NCI-H1436 treated with DMSO at 0.1 percent for 48 hours (cell line): ENCODE measurements around the gene ANKS1A.
"Not testable (repeated sequence)": the region's sequence is repeated elsewhere in the genome, so short reads cannot be mapped to it uniquely, and the experiment has no call there.

Source experiments
- DNase-seq: peaks from one replicate; lab custom pipeline; 2025; lab: John Stamatoyannopoulos, UW

The ANKS1A gene

DNA sequence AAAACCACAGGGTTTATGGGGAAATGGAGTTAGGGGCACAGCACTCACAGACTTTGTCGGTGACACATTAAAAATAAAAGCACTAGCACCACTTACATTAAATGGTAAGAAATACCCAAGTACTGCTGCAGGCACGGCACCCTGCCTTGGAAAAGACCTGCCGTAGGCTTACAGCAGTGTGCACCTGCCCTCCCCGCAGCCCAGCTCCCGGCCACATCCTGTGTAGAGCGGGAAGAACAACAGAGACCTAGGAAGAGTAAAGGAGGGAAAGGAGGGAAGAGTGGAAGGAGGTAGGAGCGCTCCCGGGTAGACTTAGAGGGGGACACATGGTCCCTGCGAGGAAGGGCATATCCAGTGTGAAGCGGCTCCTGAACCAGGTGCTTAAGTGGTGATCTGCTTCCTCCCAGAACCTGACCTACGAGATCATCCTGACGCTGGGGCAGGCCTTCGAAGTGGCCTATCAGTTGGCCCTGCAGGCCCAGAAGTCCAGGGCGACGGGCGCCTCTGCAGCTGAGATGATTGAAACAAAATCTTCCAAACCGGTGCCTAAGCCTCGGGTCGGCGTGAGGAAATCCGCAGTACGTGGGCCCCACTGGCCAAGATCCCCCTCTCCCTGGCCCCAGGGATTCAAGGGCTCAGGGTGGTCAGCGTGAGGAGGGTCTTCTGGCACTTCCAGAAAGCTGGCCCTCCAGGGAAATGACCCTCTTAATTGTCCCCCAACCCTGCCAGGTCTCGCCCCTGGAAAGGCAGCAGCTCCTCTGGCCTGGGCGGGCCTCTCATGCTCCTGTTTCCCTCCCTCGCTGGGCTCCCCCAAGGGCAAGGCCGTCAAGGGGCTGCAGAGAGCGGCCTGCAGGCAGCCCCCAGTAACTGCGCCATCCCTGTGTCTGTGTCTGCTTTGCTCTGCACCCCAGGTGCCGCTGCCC is 196.6 kb downstream of the ANKS1A start:
- DNase-seq: no peak

DNA sequence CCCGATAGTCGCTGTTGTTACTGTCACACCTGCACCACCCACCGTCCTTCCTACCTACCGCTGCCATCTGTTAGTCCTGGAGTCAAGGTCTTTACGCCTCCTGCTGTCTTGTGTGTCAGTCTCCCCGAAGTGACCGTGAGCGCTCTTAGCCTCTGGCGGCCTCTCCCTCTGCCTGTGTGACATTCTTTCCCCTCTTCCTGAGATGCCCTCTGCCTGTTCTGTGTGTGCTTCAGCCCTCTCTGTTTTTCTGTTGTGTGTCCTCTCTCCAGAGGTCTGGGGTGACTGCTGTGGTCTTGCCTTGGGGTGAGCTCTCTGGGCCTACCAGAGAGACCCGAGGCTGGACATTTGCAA is 197.2 kb downstream of the ANKS1A start:
- DNase-seq: no peak

DNA sequence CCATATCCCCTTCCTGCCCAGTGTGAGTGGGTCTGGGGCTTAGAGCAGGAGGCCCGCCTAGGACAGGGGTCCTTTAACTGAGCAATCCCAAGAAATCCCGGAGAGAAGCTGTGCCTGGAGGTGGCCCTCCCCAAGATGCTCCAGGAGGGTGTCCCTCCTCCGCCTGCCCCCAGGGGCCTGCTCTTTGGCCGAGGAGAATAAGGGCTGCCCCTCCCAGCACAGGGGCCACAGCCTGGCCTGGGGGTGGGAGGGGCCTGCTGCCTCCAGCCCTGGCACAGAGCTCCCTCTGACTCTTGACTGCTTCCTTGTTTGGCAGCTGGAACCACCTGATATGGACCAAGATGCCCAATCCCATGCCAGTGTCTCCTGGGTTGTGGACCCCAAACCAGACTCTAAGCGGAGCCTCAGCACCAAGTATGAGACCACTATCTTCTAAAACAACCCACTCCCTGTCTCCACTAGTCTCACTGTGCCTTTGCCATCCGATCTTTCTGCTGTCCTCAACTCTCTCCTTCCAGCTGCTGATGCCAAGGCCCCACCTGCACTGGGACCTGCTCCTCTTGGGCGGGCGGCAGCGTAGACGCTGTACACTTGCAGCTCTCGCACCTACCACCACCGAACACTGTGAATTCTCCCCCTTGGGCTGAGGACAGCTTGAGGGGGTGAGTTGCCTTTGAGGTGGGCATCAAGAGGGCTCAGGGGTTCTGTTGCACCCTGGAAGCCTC is 197.7 kb downstream of the ANKS1A start:
- DNase-seq: no peak

DNA sequence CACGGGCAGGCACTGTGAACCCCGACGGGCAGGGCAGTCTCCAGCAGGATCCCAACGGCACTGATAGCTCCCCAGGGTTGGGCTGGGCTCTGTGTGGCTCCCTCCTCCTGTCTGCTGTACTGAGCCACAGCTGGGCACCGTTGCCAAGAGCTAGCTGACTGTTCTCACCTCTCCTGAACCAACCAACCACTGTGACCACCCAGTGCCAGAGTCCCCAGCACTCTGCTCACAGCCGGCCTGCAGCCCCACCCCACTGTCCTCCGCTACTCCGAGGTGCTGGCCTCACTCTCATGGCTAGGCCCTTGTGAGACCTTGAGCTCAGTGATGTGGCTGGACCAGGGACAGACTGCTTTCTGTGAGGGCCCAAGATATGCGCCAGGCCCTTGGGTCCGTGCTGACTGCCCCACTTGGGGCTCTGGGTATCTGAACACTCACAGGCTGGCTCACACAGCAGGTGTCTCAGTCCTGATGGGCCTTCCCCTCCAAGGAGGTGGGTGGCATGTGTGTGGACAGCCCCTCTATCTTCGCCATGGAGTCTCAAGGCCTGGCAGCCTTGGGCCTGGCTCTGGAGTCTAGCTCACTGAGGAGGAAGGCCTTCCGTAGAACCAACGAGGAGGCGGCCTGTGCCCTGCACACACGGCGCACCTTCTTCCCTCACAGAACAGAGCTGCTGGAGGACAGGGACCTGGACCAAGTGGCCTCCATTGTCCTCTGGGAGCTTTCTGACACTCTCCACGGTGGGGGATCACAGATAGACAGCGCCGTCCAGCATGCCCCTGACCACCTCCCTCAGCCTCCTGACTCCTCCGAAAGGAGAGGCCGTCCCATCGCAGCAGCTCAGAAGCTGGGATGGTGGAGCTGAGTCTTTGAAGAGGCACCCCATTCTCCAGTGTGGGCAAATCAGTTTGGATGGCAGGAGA is 198.6 kb downstream of the ANKS1A start:
- DNase-seq: no peak

DNA sequence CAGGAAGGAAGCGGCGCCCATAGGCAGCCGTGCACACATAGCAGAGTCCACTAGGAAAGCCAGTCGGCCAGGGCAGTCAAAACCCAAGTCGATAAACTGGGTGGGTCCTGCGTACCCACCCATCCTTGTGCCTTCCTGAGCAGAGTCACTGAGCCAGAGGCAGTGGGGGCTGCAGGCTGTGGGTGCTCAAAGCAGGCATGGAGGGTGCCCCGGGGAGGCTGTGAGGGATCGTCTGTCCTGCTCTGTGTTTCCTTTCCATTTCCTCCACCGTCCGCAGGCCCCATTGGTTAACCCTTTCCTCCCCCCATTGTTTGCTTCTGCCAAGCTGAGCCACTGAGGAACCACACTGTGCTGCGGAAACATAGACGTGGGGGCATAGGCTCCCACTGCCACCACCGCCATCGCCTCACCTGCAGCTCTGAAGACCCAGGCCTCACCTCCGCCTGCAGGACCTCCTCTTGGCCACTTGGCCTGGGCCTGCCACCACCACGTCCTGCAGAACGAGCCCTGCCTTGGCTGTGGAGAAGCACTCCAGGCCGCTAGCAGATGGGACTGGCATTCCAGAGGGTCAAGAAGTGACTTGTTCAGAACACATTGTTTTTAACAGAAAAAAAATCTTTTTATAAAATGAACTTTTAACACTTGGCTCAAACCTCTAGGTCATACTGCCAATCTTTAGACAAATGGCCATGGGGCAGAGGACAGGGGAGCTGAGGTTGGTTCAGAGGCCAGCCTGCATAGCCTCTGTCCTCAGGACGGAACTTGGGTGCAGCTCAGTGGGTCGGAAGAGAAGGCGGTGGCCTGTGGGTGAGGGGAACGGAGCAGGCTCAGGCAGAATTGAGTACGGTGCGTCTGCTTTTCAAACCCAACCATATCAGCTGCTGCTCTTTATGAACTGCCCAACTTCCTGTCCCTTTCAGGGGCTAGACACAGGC is 199.5 kb downstream of the ANKS1A start:
- DNase-seq: no peak

DNA sequence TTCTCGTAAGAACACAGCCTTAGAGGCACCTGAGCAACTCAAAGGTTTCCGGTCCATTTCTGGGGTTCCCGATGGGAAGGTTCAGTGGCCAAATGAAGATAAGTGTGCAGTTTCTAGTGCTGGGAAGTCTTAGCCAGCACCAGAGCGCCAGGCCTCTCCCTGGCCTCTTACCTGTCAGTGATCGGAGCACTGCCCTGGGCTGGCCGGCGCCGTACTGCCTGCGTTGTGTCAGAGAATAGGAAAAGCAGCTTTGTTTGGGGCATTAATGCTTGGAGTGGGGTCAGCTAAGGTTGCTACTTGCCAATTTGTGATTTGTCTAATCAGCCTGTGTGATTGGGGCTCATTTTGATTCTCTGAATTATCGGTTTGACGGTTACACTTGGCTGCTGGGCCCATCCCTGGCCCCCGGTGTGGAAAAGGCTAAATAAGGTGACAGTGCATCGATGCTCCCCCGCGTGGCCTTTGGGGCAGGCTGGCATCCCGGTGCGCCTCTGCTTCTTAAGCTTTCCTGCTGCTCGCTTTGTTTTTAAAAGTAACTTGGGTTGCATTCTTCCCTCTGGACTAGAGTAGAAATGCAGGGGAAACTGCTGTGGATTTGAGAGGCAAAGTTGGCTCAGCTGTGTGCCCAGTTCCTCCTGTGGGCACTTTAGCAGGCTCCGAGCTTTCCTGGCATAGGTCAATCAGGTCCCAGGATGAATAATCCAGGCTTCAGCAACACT is 200.3 kb downstream of the ANKS1A start:
- no peak for DNase-seq

DNA sequence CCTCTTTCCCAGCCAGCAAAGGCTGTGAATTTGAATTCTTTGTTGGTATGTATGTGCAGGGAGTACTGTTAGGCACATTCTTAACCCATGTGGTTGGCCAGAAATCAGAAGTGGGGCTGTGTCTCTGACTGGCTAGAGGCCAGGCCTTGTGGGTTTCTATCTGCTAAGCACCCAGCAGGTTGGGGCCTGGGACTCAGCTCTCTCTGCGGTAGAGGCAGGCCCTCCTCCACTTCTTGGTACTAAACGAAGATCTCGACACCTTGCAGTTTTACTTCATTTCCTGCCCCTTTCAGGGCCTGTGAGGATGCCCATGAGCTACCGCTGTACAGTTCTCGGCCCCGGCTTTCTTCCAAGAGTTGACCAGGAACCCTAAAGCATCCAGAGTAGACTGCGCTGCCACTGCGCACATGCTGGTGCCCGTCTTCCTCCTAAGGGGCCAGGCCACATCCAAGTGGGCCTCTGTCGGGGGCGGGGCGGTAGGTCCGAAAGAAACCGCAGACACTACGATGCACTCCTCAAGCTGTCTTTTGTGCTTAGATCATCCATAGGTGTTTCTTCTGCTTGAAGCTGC is 201.0 kb downstream of the ANKS1A start:
- no peak for DNase-seq

DNA sequence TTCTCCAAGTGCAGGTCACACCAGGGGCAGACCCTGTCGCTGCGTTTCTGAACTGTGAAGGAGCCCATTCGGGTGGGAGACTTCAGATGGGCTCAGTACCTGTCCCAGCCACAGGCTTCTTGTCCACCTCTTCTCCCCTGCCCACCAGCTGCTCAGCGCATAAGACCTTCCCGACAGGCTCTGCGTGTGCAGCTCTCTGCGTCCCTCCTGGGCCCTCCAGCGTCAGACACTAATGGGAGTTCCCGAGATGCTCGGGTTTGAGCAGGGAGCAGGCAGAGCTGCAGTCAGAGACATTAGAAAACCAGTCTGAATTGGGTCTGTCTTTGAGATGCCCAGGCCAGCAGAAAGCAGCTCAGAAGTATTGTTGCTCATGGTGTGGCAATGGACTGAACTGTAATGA is 201.7 kb downstream of the ANKS1A start:
- no peak for DNase-seq

DNA sequence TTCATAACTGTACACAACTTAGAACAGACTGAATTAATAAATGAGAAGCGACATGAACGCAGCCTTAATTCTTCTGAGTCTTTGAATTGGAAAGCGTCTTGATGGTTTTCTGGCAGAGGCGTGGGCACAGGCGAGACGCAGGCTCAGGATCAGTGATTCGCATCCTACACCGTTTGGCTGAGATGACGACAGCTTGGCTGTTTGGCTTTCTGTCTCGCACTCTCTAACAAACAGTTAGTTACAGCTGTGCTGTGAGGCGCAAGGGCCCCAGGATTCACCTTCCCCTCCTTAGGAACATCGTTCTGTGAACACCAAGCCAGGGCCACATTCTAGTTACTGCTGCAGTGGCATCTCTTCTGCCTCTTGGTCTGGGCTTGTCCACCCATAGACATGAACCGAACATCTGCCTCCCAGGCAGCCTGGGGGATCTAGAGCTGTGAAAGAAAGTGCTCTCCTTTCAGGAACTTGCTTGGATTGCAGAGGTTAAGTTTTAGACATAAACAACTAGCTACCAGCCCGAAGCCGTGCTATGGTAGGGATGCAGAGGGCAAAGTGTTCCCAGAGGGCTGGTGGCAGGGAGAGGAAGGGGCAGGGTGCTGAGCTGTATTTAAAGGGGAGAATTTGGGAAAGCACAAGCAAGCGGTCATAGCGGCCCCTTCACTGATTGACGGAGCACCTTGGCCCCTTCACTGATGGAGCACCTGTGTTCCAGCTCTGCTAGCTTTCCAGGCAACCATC is 202.5 kb downstream of the ANKS1A start:
- DNase-seq: no peak

DNA sequence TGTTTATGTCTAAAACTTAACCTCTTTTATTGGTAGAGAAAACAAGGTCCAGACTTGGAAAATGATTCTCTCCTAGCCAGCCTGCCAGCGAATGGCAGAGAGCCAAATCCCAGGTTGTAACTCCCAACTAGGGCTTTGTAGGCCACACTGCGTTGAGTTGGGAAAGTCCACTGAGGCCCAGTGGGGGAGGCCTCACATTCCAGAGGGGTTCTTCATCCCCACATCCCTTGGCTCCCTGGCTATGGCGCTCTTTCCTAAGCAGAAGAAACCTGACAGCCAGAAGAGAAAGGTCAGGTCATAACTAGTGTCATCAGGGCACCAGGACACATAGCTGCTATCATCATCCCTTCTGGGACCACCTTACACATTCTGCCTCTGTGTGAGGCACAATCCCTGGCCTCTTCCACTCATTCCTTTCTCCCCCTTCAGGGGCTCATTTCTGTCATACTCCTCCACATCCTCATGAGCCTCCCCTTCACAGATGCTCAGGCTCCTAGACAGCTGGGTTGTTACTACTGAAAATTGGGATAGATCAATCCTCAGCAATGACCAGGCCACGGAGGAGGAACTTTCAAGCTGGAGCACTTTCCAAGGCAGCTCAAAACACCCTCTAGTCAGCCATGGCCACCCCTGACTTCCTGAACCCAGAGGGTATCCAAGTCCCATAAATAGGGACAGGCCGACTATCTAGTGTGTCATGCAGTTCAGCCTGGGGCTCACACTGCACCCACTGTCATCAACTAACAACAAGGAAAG is 203.5 kb downstream of the ANKS1A start:
- DNase-seq: no peak

DNA sequence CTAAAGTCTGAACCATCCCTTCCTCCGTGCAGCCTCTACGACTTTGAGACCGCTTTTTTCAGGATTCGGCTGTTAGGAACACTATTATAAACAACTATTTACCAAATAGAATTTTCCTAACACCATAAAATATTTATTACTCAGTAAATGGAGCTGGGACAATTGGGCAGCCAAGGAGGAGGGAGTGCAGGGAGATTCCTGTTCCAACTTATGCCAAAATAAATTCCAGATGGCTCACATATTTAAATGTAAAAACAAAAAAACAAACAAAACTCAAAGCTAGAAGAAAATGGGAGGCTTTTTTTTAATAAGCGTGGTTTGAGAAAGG is 204.0 kb downstream of the ANKS1A start:
- DNase-seq: no peak

DNA sequence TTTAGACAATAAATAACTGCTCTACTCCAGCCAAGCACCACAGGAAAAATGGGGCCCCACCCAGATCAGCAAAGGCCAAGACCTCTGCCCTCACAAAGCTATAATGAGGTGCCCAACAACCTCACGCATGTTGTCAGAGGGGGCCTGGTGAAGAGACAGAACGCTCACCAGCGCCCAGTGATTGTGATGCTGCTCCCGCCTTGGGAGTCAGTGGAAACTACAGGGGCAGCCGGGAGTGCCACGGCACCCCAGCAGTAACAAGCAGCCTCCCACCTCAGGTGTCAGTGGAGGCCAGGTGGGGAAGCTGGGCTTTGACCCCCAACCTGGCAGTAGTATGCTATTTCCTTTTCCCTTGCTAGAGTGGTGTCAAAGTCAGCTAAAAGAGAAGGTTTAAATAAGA is 204.7 kb downstream of the ANKS1A start:
- no peak for DNase-seq

DNA sequence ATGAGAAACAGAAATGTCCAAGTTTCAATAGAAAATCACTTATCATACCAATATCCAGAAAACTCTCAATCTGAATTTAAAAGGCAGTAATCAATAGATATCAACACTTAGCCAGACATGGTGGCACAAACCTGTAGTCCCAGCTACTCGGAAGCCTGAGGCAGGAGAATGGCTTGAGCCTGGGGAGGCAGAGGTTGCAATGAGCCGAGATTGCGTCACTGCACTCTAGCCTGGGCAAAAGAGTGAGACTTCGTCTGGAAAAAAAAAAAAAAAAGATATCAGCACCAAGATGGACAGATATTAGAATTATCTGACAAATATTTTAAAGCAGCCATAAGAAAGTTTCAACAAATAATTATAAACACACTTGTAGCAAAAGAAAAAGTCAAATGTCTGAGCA is 205.1 kb downstream of the ANKS1A start:
- DNase-seq: no peak

DNA sequence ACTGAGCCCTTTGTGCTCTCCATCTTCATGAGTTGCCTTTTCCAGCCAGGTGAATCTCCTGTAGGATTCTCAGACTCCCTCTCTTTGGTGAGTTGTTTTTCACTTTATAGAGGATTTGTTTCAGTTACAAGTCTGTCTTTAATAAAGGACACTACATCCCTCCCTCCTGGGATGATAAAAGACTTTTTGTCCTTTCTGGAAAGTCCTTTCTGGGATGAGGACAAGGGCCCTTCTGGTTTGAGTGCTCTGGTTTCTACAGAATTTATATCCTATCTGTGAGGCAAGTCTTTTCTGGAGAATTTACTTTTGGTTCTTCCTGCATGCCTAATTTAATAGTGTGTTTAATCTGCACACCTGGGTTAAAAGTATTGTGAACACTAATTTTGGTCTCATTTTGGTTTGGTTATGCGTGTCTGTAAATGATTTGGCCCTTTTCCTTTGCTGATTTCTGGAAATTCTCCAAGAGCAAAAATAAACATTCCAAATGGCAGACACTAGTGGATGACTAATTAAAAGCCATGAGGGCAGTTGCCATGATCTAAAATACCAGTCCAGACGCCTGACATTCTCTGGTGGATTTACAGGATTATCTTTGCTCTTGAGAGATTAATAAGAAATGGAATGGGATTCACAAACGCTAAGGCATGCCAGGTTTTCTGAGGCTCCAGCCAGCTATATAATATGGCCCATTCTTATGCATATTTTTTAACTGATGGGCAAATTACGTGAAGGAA is 207.2 kb downstream of the ANKS1A start:
- no peak for DNase-seq

DNA sequence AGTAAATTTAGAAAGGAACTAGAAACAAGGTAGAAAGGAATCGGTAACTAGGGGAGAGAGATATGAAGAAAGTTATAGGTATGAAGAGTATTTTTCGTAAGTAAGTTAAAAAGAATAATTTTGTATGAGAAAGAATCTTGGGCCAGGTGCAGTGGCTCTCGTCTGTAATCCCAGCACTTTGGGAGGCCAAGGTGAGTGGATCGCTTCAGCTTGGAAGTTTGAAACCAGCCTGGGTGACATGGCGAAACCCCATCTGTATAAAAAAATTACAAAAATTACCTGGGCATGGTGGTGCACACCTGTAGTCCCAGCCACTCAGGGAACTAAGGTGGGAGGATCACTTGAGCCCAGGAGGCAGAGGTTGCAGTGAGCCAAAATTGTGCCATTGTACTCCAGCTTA is 210.1 kb downstream of the ANKS1A start:
- DNase-seq: no peak

DNA sequence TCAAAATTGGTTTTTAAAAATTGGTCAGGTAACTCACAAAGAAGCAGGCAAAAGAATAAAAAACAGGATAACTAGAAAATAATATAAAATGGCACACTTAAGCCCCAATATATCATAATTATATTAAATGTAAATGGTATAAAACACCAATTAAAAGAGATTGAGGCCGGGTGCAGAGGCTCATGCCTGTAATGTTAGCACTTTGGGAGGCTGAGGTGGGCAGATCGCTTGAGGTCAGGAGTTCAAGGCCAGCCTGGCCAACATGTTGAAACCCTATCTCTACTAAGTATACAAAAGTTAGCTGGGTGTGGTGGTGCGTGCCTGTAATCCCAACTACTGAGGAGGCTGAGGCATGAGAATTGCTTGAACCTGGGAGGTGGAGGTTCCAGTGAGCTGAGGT is 216.0 kb downstream of the ANKS1A start:
- no peak for DNase-seq

DNA sequence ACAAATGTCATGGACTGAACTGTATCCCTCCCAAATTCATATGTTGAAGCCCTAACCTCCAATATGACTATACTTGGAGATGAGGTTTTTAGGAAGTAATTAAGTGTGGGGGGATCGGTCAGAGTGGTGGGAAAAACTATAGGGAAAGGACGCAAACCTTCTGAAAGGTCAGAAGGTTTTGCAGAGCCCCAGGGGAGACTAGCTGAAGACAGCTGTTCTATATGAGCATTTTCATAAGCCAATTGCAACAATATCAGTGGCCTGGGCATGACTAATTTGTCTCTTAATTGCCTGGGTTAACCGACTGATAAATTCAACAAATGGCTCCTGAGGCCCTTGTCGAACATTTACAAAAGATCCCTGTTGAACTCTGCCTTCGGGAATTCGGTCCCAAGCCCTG is 217.0 kb downstream of the ANKS1A start:
- not testable (repeated sequence) for DNase-seq

DNA sequence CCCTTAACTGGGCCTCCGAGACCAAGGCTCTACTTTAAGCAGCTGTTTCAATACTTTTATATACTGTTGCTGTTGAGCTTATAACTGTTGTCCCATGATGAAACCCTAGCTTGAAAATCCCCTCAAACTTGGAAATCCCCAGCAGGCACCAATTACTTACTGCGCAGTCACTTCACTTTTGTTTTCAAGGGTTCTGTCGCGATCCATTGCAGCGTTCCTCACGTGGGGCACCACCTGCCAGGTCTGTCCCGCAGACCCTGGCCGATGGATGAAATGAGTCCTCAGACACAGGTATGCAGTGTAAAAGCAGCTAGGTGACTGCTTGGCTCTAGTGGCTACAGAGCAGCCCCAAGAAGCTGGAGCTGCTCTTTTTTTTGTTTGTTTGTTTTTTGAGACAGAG is 218.2 kb downstream of the ANKS1A start:
- DNase-seq: not testable (repeated sequence)
